ENCODE results near the gene PPP2R2C. TPM values are rescaled to one million over a fixed set of nuclear protein-coding genes. Genes with fewer than 3 reads are reported as not detected.

PPP2R2C gene
- total RNA-seq, 1 experiment from 2014 or later: 26.7 TPM

GRCh38 chr4:6516762-6517161, 44.3 kb upstream of the PPP2R2C start:
- intact Hi-C loops (cut with micrococcal nuclease; ENCODE audit: unreplicated experiment): no loop called here
- CTCF ChIA-PET: no interaction called here
- no TSS peak for BruUV-seq (replicated peaks)
- H3K4me3 ChIP-seq (ENCODE audit: low read depth in 2 of 2, low read length in 2 of 2): no peak overlapping the region
- POLR2A ChIA-PET: no interaction called here
- H3K27ac ChIP-seq (ENCODE audit: low read length): no peak overlapping the region
- no peaks in the 10 kb centered on the region for H3K4me1 ChIP-seq (ENCODE audit: control insufficient read depth, insufficient read depth, low read length)
- ATAC-seq: no peak
- no peaks in the 10 kb centered on the region for H3K36me3 ChIP-seq (ENCODE audit: control insufficient read depth, insufficient read depth, low read length)
- no peaks in the 10 kb centered on the region for H3K27me3 ChIP-seq (ENCODE audit: control insufficient read depth, insufficient read depth, low read length)
- DNase-seq (ENCODE audit: low read depth, low spot score): no peak
- no peaks in the 10 kb centered on the region for H3K9me3 ChIP-seq (ENCODE audit: control insufficient read depth, insufficient read depth, low read depth, low read length)
- no peak for TF ChIP-seq CTCF (IDR thresholded peaks at IDR 0.05)
- TF ChIP-seq, protein P1, sequence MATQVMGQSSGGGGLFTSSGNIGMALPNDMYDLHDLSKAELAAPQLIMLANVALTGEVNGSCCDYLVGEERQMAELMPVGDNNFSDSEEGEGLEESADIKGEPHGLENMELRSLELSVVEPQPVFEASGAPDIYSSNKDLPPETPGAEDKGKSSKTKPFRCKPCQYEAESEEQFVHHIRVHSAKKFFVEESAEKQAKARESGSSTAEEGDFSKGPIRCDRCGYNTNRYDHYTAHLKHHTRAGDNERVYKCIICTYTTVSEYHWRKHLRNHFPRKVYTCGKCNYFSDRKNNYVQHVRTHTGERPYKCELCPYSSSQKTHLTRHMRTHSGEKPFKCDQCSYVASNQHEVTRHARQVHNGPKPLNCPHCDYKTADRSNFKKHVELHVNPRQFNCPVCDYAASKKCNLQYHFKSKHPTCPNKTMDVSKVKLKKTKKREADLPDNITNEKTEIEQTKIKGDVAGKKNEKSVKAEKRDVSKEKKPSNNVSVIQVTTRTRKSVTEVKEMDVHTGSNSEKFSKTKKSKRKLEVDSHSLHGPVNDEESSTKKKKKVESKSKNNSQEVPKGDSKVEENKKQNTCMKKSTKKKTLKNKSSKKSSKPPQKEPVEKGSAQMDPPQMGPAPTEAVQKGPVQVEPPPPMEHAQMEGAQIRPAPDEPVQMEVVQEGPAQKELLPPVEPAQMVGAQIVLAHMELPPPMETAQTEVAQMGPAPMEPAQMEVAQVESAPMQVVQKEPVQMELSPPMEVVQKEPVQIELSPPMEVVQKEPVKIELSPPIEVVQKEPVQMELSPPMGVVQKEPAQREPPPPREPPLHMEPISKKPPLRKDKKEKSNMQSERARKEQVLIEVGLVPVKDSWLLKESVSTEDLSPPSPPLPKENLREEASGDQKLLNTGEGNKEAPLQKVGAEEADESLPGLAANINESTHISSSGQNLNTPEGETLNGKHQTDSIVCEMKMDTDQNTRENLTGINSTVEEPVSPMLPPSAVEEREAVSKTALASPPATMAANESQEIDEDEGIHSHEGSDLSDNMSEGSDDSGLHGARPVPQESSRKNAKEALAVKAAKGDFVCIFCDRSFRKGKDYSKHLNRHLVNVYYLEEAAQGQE (IDR thresholded peaks at IDR 0.05; ENCODE audit: insufficient read depth in 1 of 2, low read depth in 2 of 2, low read length in 1 of 2): no peak
- no peak for TF ChIP-seq TCF7L2 (IDR thresholded peaks at IDR 0.05; ENCODE audit: low read depth, low read length)
- no peak for TF ChIP-seq SIN3A (IDR thresholded peaks at IDR 0.05; ENCODE audit: borderline replicate concordance, insufficient read depth, low read depth, low read length)
- no peak for TF ChIP-seq POLR2AphosphoS5 (IDR thresholded peaks at IDR 0.05; ENCODE audit: low read depth, low read length)
- in situ Hi-C loops (cut with HindIII; ENCODE audit: low pct_unique_long_range_greater_than_20kb, low sequenced_read_pairs): no loop called here

DNA sequence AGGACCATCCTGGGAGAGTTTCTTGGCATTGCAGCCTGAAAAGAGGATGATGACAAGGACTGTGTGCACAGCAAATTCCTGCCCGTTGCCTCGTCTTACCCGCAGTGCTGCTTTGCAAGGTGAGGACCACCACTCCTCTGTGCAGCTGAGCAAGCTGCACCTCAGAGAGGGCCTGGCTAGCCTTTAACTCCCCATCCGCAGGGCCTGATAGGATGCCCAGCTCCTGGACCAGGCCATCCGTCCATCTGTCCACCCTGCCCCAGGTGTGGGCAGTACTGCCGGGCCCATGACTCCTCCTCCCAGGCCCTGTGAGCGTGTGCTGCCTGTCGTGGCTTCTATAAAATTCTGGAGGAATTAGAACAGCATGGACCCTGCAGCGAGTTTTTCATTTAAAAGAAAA, 43.9 kb upstream of the PPP2R2C start:
- CTCF ChIA-PET: no interaction called here
- intact Hi-C loops (cut with micrococcal nuclease; ENCODE audit: unreplicated experiment): no loop called here
- ATAC-seq: no peak
- TF ChIP-seq CTCF (IDR thresholded peaks at IDR 0.05): no peak
- TF ChIP-seq, protein P1 (IDR thresholded peaks at IDR 0.05; ENCODE audit: insufficient read depth in 1 of 2, low read depth in 2 of 2, low read length in 1 of 2): no peak
- TF ChIP-seq TCF7L2 (IDR thresholded peaks at IDR 0.05; ENCODE audit: low read depth, low read length): no peak
- no peak for TF ChIP-seq SIN3A (IDR thresholded peaks at IDR 0.05; ENCODE audit: borderline replicate concordance, insufficient read depth, low read depth, low read length)
- TF ChIP-seq POLR2AphosphoS5 (IDR thresholded peaks at IDR 0.05; ENCODE audit: low read depth, low read length): no peak
- POLR2A ChIA-PET: no interaction called here
- no TSS peak for BruUV-seq (replicated peaks)
- Histone ChIP-seq H3K36me3 (ENCODE audit: control insufficient read depth, insufficient read depth, low read length) (no peaks in the 10 kb centered on the region), H3K27ac (ENCODE audit: low read length) (no peak overlapping the region), H3K27me3 (ENCODE audit: control insufficient read depth, insufficient read depth, low read length) (no peaks in the 10 kb centered on the region), H3K4me3 (ENCODE audit: low read depth in 2 of 2, low read length in 2 of 2) (no peak overlapping the region), H3K9me3 (ENCODE audit: control insufficient read depth, insufficient read depth, low read depth, low read length) (no peaks in the 10 kb centered on the region), H3K4me1 (ENCODE audit: control insufficient read depth, insufficient read depth, low read length) (no peaks in the 10 kb centered on the region)
- no peak for DNase-seq (ENCODE audit: low read depth, low spot score)
- in situ Hi-C loops (cut with HindIII; ENCODE audit: low pct_unique_long_range_greater_than_20kb, low sequenced_read_pairs): no loop called here
